ENCODE results near the gene XPA.
"Not testable (repeated sequence)": the region's sequence is repeated elsewhere in the genome, so short reads cannot be mapped to it uniquely, and the experiment has no call there.

The XPA gene

DNA sequence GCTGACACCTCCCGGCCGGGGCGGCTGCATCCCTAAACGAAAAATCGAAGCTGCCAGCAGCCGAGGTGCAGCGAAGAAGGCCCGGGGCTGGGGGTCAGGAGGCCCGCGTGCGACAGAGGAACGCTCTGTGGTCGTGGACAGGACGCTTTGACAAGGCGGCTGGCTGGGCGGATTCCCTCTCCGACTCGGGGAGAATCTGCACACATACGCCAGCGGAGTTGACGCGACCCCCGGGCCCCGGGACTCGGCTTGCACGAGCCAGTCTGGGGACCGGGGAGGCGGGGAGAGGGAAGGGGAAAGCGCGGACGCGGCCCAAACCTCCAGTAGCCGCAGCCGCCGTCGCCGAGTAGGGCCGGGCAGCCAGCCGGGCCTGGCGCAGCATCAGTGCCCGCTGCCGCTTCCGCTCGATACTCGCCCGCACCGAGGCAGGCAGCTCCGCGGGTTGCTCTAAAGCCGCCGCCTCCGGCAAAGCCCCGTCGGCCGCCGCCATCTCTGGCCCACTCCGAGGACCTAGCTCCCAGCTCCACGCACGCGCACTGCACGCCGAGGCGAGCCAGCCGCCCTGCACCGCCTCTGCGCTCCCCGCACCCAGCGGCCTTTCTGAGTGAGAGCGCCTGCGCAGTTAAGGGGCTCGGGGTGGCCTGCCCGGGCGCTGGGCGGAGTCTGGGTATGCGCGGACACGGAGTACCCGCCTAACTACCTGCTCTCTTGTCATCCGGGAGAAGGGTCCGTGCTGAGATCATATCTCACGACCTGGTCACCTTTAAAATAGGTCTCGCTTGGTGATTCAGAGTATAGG lies at the start of gene XPA:
Gene XPA (minus strand): TSS at position 538 of the 799 bp plus-strand sequence. CDS start 48 bp downstream, at position 490.
- no peak for FAIRE-seq

DNA sequence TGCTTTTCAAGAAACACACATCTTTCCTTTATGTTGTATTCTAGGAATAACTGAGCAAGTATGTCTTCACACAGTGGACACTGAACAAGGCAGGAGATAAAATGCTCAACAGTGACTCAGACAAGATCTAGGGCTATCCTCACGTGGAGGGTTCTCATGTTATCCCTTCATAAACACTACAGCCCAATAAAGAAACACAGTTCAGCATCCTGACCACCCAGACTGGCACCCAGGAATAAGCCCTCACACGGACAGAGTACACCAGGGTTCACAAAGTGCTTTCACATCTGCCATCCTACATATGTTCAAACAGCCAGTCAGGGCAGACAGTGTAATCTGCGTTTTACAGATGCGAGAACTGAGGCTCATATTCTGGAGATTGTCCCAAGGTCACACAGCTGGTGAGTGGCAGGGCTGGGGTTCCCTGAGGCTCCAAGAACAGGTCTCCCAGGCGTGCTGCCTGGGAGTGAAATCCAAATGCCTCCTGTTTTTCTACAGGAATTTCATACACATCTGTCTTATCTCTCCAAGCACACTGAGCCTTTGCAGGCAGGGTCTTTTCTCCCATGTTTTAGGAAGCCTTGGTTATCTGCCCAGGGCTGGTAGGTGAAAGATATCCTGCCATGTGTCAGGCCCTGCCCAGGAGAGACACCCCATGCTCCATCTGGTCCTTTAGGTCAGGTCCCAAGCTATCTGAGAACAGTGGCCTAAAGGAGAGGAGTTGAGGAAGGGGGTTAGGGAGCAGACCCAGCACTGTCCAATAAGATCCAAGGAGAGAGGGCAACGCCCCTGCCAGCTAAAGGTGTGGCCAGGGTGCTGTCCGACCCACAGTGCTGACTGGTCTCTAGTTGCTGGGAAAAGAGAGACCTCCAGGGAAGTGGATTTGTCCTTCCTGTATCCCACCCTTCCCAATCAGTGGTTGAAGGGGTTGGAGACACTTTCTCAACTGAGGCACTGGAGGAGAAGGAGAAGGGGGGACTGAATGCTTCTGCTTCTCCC lies 47.9 kb upstream of the XPA start:
- FAIRE-seq, result no peak

DNA sequence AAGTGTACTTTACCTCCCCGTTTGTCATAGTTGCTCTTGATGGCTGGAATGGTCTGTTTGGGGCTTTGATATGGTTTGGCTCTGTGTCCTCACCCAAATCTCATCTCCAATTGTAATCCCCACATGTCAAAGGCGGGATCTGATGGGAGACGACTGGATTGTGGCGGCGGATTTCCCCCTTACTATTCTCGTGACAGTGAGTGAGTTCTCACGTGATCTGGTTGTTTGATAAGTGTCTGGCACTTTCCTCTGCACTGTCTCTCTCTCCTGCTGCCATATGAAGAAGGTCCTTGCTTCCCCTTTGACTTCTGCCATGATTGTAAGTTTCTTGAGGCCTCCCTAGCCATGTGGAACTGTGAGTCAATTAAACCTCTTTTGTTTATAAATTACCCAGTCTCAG lies 46.9 kb upstream of the XPA start:
- FAIRE-seq, result not testable (repeated sequence)

DNA sequence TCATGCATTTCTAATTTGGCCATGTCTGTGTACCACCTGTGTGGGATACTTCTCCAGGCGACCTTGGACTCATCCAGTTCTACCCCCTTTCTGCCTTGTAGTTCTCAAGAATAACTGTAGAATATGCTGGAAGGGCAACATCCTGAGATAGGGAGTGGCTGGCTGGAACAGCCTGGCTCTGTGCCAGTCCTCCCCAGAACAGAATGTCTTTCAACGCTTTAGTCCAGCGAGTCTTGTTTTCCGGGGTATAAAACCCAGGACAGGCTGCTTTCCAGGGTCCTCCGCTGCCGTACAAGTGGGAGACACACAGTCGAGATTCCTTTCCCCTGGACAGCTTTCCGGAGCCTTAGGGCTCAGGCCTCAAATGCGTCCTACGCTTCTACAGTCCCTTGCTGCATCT lies 45.4 kb upstream of the XPA start:
- no peak for FAIRE-seq

DNA sequence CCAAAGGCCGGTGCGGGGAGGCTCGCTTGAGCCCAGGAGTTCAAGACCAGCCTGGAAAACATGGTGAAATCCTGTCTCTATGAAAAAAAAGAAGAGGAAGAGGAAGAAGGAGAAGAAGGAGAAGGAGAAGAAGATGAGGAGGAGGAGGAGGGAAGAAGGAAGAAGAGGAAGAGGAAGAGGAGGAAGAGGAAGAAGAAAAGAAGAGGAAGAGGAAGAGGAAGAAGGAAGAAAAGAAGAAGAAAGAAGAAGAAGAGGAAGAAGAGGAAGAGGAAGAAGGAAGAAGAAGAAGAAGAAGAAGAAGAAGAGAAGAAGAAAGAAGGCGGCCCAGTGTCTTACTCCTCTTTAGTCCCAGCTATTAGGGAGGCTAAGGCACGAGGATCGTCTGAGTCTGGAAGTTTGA lies 44.8 kb upstream of the XPA start:
- FAIRE-seq, result no peak

DNA sequence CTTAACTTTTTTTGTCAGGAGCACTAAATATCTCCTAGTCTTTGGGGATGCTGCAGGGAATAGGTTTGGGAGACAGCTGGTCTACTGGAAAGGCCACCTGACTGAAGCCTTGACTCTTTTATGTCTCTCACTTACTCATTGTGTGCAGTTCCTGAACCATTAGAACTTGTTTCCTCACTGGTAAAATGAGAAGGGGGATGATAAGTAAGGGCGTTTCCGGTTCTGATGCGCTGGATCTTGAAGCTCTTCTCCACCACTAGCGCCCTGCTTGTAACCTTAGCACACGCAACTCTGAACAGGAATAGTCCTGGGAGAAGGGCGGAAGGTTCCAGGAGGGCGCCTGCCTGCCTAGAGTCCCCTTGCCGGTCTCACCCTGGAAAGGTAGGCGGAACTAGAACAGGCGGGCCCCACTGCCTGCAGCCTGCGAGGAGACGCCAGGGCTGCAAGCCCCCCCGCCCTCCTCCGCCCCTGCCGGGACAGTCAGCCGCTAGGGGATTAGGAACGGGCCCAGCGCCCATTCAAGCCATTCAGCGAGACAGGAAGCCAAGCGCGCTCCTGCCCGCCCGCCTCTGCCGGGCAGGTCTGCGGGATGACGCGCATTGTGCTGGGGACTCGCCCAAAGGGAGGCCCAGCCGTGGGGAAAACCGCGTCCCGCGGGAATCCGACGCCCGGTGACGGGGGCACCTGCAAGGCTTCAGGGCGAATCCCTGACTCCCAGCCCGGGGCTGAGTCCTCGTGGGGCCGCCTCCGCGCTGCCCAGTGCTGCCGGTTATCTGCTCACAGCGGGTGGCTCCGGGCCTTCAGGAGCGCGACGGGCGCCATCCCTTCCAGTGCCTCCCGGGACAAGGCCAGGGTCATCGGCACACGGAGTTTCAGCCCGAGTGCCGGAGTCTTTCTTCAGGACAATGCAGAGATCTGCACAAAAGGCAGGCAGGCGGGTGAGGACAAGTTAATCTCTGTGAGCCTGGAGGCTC lies 44.0 kb upstream of the XPA start:
- no peak for FAIRE-seq

DNA sequence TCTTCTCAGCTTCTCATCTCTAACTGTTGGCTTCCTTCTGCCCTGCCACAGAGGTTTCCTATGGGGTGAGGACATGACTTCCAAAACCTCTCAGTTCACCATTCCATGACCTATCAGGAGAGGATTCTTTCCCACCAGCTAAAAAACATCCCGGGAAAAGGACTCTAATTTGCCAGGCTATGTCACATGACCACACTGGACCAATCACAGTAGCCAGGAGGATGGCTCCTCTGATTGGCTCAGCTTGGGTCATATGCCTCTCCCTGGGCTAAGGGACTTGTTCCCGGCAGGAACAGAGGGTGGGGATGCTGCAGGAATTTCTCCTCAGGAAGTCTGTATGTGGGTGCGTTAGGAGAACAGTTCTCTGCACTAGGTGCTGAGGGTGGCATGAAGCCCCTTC lies 40.3 kb upstream of the XPA start:
- no peak for FAIRE-seq

DNA sequence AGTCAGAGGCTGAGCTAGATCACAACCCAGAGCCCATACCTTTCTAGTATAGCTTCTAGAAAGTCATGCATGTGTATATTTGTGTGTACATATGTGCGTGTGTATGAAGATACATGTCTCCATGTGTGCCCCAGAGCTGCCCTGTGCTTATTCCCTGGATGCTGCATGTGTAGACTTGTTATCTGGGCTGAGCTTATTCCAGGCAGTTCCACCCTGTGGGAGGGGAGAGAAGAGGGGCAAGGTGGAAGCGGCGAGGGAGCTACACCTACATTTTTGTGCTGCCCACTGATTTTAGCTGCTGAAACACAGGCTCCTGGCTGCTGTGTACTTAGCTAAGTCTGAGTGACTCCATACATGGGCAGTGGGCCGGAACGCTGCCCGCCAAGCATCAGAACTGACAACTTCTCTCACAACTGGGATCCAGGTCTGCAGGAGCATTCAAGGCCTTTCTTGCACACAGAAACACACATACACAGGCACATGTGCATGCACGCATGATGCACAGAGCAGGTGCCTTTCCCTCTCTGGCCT lies 38.0 kb upstream of the XPA start:
- no peak for FAIRE-seq

DNA sequence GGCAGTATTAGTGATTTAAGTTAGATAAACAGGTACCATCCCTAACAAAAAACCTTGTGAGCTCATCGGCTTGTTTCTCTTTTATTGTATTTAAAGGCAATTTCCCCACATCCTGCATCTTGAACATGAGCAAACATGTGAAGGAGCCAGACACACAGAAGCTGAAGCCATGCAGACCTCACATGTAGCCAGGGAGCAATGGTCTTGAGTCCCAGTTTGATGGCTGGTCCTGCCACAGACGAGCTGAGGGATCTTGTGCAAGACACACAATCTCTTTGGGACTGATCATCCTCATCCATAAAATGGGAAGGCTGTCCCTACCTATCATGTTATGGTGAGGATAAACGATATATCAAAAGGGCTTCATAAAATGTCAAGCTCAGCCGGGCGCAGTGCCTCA lies 29.6 kb upstream of the XPA start:
- FAIRE-seq, result no peak

DNA sequence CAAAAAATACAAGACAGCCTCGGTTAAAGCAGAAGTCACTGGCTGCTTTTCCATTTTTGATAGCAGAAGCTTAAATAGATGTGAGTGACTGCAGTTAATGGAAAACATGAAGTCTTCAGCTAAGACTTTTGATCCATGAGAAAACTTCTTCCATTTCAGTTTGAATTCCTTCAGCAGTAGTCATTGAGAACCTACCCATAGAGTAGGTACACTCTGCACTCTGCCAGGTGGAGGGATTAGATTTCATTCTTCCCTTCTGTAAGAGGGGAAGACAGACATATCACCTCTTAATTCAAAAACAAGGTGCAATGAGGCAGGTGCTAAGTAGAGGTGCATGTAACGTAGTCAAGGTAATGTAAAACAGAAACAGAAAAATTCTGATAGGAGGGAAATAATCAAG lies 26.7 kb upstream of the XPA start:
- no peak for FAIRE-seq

DNA sequence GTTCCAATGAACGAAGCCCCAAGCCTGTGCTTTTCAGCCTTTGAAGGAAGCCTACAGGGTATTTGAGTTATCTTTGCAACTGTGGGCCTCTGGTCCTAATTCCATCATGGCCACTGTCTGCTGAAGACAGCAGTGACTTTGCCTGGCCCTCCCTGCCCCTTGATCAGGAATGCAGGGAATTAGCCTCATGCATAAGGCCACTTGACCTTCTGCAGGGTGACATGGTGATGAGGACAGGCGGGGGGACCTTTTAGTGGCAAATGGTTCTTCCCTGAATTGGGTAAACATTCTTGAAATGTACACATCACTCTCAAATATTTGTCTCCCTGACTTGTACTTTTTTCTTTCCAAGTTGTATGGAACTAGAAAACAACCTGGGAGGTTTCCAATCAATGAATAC lies 25.2 kb upstream of the XPA start:
- no peak for FAIRE-seq

DNA sequence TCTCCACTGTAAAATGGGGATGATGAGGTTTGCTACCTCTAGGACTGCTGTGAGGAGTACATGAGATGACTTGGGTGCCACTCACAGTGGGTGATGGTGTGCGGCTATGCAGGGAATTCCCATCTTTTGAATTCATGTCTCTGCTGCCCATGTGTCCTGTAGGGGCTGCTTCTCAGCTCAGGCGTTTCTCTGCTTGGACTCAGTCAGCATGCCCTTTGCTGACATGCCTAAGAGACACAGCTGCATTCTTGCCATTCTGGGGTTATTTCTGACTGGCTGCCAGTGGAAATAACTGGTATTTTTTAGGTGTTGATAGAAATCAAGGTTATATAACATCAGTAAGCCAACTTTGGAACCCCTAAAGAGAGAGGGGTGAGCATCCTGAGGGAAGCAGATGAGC lies 24.3 kb upstream of the XPA start:
- FAIRE-seq, result no peak

DNA sequence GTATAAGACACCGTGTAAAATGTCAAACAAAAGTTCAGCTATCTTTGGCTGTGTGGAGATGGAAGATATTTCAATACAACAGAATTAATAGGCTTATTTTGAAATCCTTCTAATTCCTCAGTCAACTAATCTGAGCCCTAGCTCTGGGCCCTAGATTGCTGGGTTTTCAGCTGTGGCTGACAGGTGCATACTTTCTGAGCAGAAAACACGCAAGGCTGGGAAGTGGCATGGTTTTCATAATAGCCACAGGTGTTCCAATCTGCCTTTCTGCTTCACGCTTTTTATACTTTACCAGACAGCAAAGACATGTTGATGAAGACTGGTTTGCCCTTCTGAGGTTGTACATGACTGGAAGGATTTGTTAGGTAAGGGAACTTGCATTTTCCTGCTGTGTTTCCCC lies 20.7 kb upstream of the XPA start:
- FAIRE-seq, result no peak

DNA sequence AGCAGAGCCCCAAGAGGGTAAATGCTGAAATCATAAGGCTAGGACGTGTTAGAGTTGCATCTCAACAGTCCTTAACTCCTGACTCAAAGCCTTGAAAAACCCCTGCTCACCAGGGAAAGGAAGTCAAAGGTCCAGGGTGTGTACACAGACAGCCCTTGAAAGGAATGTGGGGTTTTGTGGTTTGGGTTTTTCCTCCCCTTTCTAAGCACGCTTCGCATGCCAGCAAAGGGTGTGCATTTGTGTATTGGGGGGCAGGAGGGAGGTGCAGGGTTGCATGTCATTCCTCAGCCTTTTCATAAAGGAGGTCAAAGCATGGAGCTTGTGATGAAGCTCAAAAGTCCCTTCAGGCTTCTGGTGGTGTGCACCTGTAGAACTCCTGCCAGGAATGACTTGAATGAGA lies 17.3 kb upstream of the XPA start:
- no peak for FAIRE-seq

DNA sequence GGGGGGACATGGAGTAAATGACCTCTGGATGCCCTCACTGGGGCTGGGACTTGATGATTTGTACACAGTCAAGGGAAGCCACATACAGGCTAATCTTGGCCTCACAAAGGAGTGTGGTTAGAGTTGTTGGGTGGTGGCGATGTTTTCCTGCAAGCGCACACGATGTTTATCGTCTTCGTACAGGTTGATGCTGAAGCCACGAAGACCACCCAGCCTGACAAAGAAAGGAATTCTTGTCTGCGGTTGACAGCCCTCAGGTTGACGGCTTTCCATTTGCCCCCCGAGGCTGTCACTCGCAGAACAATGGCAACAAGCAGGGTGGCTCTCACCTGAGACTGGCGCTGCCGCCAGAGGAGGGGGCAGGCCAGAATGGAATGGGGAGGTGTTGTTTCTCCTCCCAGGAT lies 14.1 kb upstream of the XPA start:
- FAIRE-seq, result no peak

DNA sequence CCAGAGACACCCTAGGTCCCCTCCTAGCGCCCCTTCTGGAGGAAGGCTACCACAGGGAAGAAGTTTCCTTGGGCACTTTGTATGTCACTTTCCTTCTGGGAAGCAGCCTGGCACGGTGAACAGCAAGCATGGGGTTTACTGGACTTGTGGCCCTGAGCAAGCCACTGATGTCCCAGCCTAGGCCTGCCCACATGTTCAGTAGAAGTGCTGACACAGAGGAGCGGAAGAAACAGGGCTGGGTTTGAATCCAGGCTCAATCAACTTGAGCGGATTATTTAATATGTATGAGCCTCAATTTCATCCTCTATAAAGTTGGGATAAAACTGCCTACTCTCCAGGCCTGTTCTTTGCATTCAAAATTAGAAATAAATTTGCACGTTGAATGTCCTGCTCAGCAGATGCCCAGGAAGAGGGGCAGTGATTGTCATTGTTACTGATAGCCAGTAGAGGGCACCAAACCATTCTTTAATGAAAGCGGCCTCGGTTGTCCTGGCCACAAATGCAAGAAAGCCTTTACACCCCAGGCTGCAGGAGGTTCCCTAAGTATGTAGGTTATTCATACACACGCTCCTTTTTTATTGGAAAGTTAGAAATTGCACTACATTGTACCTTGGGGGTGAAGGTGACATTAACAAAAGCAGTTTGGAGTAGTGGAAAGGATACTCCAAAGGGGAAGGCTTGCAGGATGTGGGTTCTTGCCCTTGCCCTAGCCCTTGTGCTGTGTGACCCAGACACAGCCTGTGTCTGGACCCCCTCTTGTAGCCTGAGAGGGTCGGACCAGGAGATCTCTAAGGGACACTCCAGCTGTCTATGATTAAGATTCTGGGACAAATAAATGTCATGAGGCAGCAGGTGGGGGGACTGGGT lies 13.4 kb upstream of the XPA start:
- peak; percentile 81 for FAIRE-seq

DNA sequence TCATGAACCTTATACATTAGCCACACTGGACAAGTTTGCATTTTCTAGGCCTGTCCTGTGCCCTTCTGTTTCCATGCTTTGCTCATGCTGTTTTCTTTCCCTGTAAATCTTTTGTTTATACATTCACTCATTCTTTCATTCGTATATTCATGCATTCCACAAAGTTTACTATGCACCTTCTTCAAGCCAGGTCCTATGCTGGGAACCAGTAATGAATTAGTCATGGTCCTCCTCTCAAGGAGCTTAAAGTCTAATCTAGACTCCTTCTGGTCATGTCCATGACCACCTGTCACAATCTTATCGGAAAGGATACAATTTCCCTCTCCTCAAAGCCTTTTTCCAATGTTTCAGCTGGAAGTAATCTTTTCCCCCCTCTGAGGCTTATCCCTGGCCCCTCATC lies 9.1 kb upstream of the XPA start:
- no peak for FAIRE-seq

DNA sequence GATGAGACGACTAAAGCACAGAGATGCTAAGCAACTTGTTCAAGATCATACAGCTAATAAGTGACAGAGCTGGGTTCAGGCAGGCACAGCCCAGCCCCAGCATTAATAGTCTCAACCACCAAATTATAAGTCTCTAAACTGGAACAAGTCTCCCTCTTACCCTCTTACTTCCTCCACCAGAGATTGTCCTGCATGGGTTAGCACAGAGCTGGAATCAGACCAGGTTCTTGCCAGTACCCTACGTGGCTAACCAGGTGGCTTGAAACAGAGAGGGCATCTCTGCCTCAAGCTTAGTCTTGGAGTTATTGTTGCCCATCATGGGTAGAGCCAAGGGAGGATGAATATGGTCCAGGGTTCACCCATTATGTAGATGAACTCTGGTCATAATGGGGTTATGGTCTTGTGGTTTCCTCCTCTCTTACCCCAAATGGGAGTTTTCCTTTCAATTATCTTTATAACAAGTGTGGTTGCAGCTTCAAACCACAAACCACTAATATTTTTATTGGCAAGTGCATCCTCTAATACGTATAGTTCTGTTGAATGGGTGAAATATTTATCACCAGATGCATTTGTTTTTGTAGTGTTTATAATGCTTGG lies 8.3 kb upstream of the XPA start:
- no peak for FAIRE-seq

DNA sequence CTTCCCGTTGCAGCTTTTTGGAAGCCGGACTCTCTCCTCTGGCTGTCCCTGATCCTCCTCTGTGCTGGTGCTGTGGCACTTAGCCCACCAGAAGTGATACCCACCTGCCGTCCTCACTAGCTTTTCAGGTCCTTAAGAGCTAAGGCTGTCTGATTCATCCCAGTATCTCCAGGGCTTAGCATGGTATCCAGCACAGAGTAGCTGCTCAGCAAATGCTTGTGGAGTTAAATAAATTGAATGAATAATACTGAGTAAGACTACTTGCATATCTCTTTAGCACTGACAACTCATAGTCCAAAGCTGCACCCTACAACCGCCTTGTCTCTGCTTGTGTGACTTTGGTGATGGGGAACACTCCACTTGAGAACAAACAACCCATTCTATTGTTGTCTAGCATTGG lies 7.7 kb upstream of the XPA start:
- no peak for FAIRE-seq

DNA sequence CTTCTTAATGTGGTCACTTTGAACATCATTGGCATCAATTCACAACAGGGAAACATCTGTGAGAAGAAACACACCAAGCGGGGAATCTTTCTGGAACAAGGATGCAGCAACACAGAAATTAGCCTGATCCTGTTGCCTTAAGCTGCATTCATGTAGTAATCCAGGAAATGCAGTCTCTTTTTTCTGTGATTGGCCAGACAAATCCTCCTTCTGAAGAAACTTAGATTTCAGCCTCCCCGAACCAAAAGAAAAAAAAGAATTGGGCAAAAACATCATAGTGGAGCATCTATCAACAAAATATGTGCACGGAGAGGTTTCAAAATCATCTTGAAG lies 7.2 kb upstream of the XPA start:
- FAIRE-seq, result no peak

All from endometrium (tissue), 2 donors.